NCI-H1105 treated with DMSO at 0.1 percent for 48 hours (cell line): ENCODE results near the gene TM9SF3.

Experiments
- DNase-seq: peaks from one replicate; lab custom pipeline; 2025; lab: John Stamatoyannopoulos, UW

Gene TM9SF3

GRCh38 chr10:96509017-96509641 lies 77.7 kb downstream of the TM9SF3 start:
- no peak for DNase-seq

DNA sequence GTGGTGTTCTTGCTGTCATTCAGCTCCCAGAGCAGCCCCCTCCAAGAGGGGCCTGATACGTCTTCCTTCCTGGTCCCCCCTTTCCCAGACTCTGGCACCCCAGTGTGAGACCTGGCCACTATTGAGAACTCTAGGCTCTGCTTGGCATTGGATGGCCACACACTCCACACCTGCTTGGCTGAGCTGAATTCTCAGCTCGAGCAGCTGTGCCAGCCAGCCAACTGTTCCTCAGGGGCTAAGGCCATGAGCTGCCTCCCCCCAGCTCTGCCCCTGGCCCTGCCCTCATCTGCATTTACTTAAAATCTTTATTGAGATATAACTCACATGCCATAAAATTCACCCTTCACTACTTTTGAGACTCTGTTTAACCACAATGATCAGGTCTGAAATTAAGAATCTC lies 79.8 kb downstream of the TM9SF3 start:
- DNase-seq = no peak

- peak; percentile 22 for DNase-seq
These were observed 81.4 kb downstream of the TM9SF3 start for GRCh38 chr10:96505150-96506136.

DNA sequence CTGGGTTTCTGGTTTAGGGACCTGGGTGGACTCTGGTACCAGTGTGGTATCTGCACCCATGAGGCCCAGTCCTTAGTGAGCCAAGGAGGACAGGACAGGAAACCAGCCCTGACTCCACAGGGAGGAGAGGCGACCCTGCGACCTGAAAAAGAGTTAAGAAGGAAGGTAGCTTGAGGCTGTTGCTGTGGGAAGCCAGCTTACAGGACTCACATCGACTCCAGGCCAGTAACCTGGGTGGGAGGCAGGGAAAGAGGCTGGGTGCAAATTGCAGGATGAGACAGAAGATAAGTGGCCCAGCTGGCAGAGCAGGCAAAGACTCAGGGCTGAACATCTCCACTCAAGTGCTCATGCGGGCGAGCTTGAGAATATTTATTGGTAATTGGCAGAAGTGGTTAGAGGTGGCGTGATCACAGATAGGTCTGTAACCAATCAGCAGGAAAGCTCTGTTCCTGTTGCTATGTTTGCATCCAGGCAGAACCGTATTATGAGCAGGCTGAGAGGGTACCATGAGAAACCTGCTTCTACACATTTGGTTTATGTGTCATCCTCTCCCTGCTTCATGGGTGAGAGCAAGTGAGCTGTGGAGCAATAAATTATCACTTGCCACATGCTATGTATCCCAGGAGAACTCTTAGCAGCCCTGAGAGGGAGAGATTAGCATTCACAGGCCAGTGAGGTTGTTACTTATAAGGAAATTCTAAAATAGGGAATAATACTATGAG lies 84.1 kb downstream of the TM9SF3 start:
- DNase-seq = peak; percentile 3

DNA sequence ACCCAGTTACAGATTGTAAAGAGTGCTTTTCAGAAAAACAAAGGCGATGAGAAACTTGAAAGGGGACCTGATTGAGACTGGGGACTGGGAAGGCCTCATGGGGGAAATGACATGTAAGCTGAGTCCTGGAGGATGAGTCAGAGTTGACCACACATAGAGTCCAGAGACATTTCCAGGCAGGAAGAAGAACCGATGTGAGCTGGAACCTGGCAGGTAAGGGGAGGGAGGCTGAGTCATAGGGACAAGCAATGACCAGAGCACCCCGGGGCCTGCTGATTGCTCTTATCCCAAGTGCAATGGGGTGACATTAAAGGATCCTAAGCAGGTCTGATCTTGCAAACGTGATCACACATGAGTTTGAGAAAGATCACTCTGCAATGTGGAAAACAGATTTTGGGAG lies 84.8 kb downstream of the TM9SF3 start:
- DNase-seq = no peak

GRCh38 chr10:96500519-96500918 lies 86.3 kb downstream of the TM9SF3 start:
- no peak for DNase-seq

- DNase-seq = no peak
These were observed 86.8 kb downstream of the TM9SF3 start for GRCh38 chr10:96500050-96500449.

DNA sequence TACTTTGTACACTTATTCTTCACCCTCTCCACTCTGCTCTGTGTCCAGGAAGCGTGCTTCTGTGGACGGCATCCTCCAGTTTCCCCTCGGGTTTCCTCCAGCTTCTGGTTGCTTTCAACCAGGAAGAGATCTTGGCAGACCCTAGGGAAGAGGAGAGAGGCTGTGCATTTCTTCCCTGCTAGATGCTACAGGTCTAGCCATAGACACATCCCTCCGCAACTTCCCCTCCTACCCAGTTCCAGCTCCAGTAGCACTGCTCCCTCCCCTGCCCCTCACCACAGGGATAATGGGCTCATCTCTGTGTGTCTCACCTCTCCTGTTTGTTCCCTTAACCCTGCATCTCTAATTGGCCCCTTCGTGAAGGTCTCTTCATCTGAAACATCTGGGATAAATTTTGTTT lies 89.4 kb downstream of the TM9SF3 start:
- DNase-seq = no peak

GRCh38 chr10:96496281-96496925 lies 90.4 kb downstream of the TM9SF3 start:
- DNase-seq = no peak

DNA sequence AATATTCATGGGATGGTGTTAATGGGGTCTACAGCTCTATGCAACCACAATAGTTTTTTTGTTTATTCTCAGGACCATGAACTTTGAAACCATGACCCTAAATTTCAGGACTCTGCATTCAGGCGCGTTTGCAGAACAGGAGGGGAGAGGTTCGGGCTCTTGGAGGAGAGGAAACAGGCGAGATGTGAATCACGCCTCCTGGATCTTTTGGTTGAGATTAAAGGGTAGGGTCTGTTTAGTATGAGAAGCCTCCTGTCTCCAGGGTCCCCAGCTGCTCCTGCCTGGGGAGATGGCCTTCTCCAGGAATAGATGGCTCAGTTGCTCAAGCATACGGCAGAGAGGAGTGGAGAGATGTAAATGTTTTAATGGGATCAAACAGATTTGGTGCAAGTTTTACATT lies 91.3 kb downstream of the TM9SF3 start:
- no peak for DNase-seq

DNA sequence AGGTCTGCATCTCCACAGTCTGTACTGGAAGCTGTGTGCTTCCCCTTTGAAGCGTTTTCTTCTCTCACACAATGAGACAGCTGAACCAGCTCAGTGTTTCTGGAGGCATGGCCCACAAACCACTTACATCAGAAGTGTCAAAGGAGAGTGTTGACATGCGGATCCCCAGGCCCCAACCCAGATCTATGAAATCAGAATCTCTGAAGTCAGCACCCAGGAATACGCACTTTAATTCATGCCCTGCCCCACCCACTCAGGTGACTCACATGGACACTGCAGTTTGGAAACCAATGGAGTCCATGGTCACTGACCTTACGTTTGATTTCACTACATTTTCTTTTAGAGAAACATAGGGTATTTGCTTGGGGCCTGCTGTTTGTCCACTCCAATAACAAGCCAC lies 92.1 kb downstream of the TM9SF3 start:
- no peak for DNase-seq

DNA sequence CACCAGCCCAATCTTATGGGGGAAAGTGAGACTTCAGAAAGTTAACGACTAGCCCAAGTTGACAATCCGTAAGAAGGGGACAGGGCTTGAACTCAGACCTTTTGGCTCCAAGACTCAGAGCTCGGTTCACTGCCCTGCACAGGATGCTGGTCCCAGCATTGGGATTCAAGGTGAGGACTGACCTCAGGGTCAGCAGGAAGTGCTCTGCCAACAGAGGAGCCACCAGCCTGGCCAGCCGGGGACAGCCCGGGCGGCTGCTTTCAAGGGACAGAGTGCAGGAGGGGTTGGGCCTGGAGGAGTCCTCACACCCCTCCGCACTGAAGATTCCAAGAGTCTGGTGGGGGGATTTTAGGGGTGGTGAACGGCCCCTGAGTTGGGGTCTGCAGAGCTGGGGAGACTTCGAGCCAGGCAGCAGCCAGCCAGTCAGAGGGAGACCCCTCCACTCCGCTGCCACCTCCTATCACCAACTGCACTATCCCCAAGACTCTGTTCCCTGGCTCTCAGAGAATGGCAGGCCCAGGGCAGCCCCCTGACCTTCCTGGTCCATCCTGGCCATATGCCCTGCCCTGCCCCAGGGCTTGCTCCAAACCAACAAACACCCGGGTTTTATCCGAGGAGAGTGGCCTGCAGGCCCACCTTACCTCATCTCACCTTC lies 92.8 kb downstream of the TM9SF3 start:
- no peak for DNase-seq

DNA sequence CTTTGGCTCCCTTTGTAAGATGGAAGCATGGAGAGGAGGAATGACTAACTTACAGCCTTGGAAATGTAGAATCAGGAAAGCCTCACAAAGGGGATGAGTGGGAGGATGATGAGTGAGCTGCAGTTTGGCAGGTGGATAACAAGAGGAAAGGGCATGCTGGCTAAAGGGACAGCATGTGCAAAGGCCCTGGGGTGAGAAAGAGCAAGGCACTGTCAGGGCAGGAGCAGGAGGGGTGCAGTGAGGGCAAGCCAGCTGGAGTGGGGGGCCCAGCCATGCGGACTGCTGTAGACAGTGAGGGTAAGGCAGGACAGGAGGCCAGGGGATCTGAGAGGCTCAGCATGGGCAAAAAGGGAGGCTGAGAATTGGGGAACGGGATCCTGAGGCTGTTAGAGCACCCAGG lies 93.6 kb downstream of the TM9SF3 start:
- no peak for DNase-seq

DNA sequence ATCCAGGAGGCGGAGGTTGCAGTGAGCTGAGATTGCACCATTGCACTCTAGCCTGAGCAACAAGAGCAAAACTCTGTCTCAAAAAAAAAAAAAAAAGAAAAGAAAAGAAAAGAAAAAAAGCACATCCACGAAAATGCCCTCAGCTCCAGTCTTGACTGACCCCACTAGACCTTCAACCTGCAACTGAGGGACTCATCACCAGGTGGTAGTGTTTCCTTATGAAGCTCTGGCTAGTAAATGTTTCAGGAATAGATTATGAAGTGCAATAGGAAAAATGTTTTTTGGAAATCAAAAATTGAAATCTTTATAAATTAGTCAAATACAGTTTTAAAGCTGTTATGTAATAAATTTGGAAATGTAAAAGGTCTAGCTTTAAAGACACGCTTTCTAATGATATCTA lies 95.5 kb downstream of the TM9SF3 start:
- DNase-seq = peak; percentile 8

DNA sequence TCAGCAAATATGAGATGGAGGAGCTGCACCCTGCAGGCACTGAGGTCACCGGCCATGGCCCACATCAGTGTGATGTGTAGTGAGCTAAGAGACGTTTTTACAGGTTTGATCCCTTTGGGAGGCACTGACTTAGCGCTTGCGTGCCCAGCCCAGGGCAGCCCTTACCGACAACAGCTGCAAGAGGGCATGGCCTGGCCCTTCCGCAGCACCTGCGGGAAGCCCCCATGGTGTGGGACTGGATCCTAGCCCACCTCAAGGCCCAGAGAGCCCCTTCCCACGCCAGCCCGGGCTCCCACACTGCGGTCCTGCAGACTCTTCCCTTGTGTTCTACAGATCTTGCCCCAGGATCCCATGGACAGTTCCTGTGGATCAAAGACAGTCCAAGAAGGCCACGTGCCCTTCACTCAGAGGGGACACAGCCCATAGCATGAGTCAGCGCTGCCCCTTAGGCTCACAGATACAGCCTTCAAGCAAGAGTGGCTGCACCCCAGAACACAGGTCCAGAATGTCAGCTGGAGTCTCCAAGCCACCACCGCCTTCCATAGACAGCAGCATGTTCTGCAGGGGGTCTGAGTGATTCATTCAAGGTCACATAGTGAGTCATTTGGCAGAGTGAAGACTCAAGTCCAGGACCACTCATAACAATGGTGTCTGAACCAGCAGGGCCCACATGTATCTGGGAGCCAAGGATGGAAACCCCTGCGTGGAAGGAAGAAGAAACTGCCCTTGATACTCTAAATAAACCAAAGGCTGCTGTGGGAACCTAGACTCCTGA lies 98.5 kb downstream of the TM9SF3 start:
- no peak for DNase-seq

DNA sequence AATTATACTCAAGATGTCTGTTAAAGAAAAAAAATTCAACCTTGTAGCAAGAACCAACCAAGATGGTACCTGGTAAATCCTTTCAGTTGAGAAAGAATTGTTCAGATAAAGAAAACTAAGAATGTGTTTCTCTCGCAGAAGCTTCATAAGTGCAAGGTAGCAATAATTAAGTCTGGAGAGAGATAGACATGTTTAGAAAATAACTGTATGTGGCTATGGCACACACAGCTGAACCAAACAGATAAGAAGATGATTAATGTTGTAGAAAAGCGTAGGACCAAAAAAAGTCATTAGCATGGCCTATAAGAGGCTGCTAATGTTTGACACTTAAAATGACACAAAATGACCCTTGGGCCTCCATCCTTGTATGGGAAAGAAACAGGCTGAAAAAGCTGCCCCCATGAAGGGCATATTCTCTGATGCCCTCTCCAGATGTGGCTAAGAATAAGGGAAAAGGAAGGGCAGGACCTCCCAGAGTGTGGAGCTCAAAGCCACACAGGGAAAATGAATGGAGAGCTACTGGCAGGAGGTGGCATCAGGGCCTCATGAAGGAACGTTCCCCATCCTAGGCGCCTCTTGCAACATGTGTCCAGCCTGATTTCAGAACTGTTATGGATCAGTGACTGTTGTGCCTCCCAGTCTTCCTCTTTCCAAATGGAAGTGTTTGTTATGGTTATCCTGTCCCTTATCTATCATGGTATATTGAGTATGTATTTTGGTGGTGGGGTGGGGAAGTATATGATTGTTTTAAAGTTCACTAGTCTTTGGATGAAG lies 103.8 kb downstream of the TM9SF3 start:
- no peak for DNase-seq

GRCh38 chr10:96478355-96478754 lies 108.5 kb downstream of the TM9SF3 start:
- no peak for DNase-seq

- no peak for DNase-seq
These were observed 112.9 kb downstream of the TM9SF3 start for GRCh38 chr10:96473866-96474265.

GRCh38 chr10:96470116-96470743 lies 116.6 kb downstream of the TM9SF3 start:
- DNase-seq = peak; percentile 2

GRCh38 chr10:96468845-96469244 lies 118.0 kb downstream of the TM9SF3 start:
- DNase-seq = no peak
